ENCODE results near the gene KCNQ1OT1. TPM values are rescaled to one million over a fixed set of nuclear protein-coding genes. Genes with fewer than 3 reads are reported as not detected.

KCNQ1OT1 gene
- total RNA-seq, 1 experiment from 2014 or later = 2.4 TPM

DNA sequence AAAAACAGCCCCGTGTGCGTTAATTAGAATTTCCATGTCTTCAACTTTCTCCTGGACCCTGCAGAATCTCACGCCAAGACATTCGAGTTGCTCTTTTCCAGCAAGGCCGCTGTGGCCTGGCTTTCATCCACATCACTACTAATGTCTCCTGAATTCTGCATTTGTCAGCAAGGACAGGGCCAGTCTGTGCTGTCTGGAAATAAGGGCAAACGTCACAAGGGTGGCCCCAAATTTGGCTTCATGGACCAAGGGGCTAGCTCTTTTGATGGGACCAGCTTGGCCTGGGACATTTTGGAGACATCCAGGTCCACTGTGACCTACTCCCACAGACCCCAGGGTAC is 33.4 kb downstream of the KCNQ1OT1 start:
- H3K36me3 Mint-ChIP-seq = peaks cover 35% of the 10 kb centered on the region

More for the DNA sequence above, 33.4 kb downstream of the KCNQ1OT1 start:
- H3K27me3 Mint-ChIP-seq (ENCODE audit: low read depth) = peaks cover 39% of the 10 kb centered on the region
- ATAC-seq (no peak), DNase-seq (ENCODE audit: low spot score) (no peak)
- H3K4me1 Mint-ChIP-seq = no peaks in the 10 kb centered on the region
- ChIA-PET POLR2A (no interaction called here), CTCF (no interaction called here)
- H3K27ac Mint-ChIP-seq = no peak overlapping the region
- H3K4me3 Mint-ChIP-seq = no peak overlapping the region
- TF ChIP-seq, protein P1, sequence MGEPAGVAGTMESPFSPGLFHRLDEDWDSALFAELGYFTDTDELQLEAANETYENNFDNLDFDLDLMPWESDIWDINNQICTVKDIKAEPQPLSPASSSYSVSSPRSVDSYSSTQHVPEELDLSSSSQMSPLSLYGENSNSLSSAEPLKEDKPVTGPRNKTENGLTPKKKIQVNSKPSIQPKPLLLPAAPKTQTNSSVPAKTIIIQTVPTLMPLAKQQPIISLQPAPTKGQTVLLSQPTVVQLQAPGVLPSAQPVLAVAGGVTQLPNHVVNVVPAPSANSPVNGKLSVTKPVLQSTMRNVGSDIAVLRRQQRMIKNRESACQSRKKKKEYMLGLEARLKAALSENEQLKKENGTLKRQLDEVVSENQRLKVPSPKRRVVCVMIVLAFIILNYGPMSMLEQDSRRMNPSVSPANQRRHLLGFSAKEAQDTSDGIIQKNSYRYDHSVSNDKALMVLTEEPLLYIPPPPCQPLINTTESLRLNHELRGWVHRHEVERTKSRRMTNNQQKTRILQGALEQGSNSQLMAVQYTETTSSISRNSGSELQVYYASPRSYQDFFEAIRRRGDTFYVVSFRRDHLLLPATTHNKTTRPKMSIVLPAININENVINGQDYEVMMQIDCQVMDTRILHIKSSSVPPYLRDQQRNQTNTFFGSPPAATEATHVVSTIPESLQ (CRISPR knock-in tag; IDR thresholded peaks at IDR 0.05) = no peak
- TF ChIP-seq, protein P2, sequence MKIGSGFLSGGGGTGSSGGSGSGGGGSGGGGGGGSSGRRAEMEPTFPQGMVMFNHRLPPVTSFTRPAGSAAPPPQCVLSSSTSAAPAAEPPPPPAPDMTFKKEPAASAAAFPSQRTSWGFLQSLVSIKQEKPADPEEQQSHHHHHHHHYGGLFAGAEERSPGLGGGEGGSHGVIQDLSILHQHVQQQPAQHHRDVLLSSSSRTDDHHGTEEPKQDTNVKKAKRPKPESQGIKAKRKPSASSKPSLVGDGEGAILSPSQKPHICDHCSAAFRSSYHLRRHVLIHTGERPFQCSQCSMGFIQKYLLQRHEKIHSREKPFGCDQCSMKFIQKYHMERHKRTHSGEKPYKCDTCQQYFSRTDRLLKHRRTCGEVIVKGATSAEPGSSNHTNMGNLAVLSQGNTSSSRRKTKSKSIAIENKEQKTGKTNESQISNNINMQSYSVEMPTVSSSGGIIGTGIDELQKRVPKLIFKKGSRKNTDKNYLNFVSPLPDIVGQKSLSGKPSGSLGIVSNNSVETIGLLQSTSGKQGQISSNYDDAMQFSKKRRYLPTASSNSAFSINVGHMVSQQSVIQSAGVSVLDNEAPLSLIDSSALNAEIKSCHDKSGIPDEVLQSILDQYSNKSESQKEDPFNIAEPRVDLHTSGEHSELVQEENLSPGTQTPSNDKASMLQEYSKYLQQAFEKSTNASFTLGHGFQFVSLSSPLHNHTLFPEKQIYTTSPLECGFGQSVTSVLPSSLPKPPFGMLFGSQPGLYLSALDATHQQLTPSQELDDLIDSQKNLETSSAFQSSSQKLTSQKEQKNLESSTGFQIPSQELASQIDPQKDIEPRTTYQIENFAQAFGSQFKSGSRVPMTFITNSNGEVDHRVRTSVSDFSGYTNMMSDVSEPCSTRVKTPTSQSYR (CRISPR knock-in tag; IDR thresholded peaks at IDR 0.05) = no peak
- TF ChIP-seq, protein P3, sequence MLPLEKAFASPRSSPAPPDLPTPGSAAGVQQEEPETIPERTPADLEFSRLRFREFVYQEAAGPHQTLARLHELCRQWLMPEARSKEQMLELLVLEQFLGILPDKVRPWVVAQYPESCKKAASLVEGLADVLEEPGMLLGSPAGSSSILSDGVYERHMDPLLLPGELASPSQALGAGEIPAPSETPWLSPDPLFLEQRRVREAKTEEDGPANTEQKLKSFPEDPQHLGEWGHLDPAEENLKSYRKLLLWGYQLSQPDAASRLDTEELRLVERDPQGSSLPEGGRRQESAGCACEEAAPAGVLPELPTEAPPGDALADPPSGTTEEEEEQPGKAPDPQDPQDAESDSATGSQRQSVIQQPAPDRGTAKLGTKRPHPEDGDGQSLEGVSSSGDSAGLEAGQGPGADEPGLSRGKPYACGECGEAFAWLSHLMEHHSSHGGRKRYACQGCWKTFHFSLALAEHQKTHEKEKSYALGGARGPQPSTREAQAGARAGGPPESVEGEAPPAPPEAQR (CRISPR knock-in tag; IDR thresholded peaks at IDR 0.05) = no peak
- TF ChIP-seq, protein P4, sequence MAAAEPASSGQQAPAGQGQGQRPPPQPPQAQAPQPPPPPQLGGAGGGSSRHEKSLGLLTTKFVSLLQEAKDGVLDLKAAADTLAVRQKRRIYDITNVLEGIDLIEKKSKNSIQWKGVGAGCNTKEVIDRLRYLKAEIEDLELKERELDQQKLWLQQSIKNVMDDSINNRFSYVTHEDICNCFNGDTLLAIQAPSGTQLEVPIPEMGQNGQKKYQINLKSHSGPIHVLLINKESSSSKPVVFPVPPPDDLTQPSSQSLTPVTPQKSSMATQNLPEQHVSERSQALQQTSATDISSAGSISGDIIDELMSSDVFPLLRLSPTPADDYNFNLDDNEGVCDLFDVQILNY (CRISPR knock-in tag; IDR thresholded peaks at IDR 0.05) = no peak
- TF ChIP-seq, protein P5, sequence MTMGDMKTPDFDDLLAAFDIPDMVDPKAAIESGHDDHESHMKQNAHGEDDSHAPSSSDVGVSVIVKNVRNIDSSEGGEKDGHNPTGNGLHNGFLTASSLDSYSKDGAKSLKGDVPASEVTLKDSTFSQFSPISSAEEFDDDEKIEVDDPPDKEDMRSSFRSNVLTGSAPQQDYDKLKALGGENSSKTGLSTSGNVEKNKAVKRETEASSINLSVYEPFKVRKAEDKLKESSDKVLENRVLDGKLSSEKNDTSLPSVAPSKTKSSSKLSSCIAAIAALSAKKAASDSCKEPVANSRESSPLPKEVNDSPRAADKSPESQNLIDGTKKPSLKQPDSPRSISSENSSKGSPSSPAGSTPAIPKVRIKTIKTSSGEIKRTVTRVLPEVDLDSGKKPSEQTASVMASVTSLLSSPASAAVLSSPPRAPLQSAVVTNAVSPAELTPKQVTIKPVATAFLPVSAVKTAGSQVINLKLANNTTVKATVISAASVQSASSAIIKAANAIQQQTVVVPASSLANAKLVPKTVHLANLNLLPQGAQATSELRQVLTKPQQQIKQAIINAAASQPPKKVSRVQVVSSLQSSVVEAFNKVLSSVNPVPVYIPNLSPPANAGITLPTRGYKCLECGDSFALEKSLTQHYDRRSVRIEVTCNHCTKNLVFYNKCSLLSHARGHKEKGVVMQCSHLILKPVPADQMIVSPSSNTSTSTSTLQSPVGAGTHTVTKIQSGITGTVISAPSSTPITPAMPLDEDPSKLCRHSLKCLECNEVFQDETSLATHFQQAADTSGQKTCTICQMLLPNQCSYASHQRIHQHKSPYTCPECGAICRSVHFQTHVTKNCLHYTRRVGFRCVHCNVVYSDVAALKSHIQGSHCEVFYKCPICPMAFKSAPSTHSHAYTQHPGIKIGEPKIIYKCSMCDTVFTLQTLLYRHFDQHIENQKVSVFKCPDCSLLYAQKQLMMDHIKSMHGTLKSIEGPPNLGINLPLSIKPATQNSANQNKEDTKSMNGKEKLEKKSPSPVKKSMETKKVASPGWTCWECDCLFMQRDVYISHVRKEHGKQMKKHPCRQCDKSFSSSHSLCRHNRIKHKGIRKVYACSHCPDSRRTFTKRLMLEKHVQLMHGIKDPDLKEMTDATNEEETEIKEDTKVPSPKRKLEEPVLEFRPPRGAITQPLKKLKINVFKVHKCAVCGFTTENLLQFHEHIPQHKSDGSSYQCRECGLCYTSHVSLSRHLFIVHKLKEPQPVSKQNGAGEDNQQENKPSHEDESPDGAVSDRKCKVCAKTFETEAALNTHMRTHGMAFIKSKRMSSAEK (CRISPR knock-in tag; IDR thresholded peaks at IDR 0.05; ENCODE audit: borderline replicate concordance) = no peak
- TF ChIP-seq NR1H2 (CRISPR knock-in tag; IDR thresholded peaks at IDR 0.05) = no peak
- TF ChIP-seq ZBTB21 (CRISPR knock-in tag; IDR thresholded peaks at IDR 0.05; ENCODE audit: borderline replicate concordance) = no peak
- no peak for TF ChIP-seq TEAD4 (CRISPR knock-in tag; IDR thresholded peaks at IDR 0.05)
- no peak for TF ChIP-seq SP1 (CRISPR knock-in tag; conservative IDR thresholded peaks at IDR 0.05)
- TF ChIP-seq ETV6 (CRISPR knock-in tag; IDR thresholded peaks at IDR 0.05) = no peak
- TF ChIP-seq ZNF671 (CRISPR knock-in tag; IDR thresholded peaks at IDR 0.05) = no peak
- no peak for TF ChIP-seq NFE2L1 (CRISPR knock-in tag; IDR thresholded peaks at IDR 0.05)
- TF ChIP-seq, protein P6, sequence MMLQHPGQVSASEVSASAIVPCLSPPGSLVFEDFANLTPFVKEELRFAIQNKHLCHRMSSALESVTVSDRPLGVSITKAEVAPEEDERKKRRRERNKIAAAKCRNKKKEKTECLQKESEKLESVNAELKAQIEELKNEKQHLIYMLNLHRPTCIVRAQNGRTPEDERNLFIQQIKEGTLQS (CRISPR knock-in tag; conservative IDR thresholded peaks at IDR 0.05) = no peak
- TF ChIP-seq, protein P7, sequence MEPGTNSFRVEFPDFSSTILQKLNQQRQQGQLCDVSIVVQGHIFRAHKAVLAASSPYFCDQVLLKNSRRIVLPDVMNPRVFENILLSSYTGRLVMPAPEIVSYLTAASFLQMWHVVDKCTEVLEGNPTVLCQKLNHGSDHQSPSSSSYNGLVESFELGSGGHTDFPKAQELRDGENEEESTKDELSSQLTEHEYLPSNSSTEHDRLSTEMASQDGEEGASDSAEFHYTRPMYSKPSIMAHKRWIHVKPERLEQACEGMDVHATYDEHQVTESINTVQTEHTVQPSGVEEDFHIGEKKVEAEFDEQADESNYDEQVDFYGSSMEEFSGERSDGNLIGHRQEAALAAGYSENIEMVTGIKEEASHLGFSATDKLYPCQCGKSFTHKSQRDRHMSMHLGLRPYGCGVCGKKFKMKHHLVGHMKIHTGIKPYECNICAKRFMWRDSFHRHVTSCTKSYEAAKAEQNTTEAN (CRISPR knock-in tag; IDR thresholded peaks at IDR 0.05) = no peak
- no peak for TF ChIP-seq MYBL2 (CRISPR knock-in tag; IDR thresholded peaks at IDR 0.05)
- no peak for TF ChIP-seq ATF1 (CRISPR knock-in tag; IDR thresholded peaks at IDR 0.05)
- TF ChIP-seq IRF2 (CRISPR knock-in tag; IDR thresholded peaks at IDR 0.05; ENCODE audit: borderline replicate concordance, low read depth) = no peak
- no peak for TF ChIP-seq ZNF219 (CRISPR knock-in tag; IDR thresholded peaks at IDR 0.05; ENCODE audit: borderline replicate concordance)
- peaks cover 4% of the 10 kb centered on the region; the same call in 1 of the 2 replicates for H3K9me3 Mint-ChIP-seq
